OCI-LY7 (cell line): Measurements from ENCODE around the gene GRK6. TPM values are rescaled to one million over a fixed set of nuclear protein-coding genes. Genes with fewer than 3 reads are reported as not detected.

ENCODE experiments used
- BruUV-seq: library from RNA; stranded (reverse); fragments of 400-500 nt; replicated peaks from 2 replicates; lab custom pipeline; 2021; lab: Mats Ljungman, UMichigan
- CTCF ChIA-PET: fragments of 300-600 bp; sonication (Branson Sonifier 250); formaldehyde crosslinking; loops from one replicate; lab custom pipeline; 2022; ENCODE audit warnings: antibody characterized with exemption; ENCODE audit not compliant: unreplicated experiment; lab: Charles Lee
- POLR2A ChIA-PET: fragments of 300-600 bp; sonication (Branson Sonifier 250); formaldehyde crosslinking; loops from one replicate; lab custom pipeline; 2022; ENCODE audit warnings: antibody characterized with exemption; lab: Charles Lee
- DNase-seq: peaks from one replicate; pipeline ENCODE4 v3.0.0-alpha.2; 2015; ENCODE audit warnings: low spot score
- H2AFZ ChIP-seq: fragments of 200-600 bp; sonication (generic), shearing (Covaris generic); 2 replicates; pipeline ENCODE4 v1.6.1; 2014; ENCODE audit warnings: mild to moderate bottlenecking, antibody characterized with exemption, low read length, moderate library complexity
- H3K27ac ChIP-seq: fragments of 200-600 bp; sonication (generic); 2 replicates; pipeline ENCODE4 v1.5.1; 2014; ENCODE audit warnings: mixed run types, low read depth, mild to moderate bottlenecking, moderate library complexity, low read length, inconsistent platforms; ENCODE audit not compliant: poor library complexity, severe bottlenecking
- H3K36me3 ChIP-seq: fragments of 200-600 bp; sonication (generic); 2 replicates; pipeline ENCODE4 v1.6.1; 2014; ENCODE audit warnings: mild to moderate bottlenecking, antibody characterized with exemption, low read length, moderate library complexity, mixed read lengths; ENCODE audit not compliant: insufficient read depth
- H3K4me1 ChIP-seq: fragments of 200-600 bp; sonication (generic); 2 replicates; pipeline ENCODE4 v1.5.1; 2014; ENCODE audit warnings: mild to moderate bottlenecking, low read length; ENCODE audit not compliant: insufficient read depth, poor library complexity, severe bottlenecking
- H3K4me2 ChIP-seq: fragments of 200-600 bp; sonication (generic); 2 replicates; pipeline ENCODE4 v1.6.1; 2014; ENCODE audit warnings: mild to moderate bottlenecking, low read length
- H3K4me3 ChIP-seq: fragments of 200-600 bp; sonication (generic); 2 replicates; pipeline ENCODE4 v1.5.1; 2014; ENCODE audit warnings: mild to moderate bottlenecking, low read depth, low read length; ENCODE audit not compliant: poor library complexity, severe bottlenecking
- H3K79me2 ChIP-seq: fragments of 200-600 bp; sonication (generic); 2 replicates; pipeline ENCODE4 v1.6.1; 2016; ENCODE audit warnings: low read depth, mild to moderate bottlenecking, low read length, moderate library complexity, mixed read lengths; ENCODE audit not compliant: insufficient read depth
- H3K9me2 ChIP-seq: fragments of 200-600 bp; sonication (generic); 2 replicates; pipeline ENCODE4 v1.6.1; 2016; ENCODE audit warnings: mild to moderate bottlenecking, low read length, mixed read lengths; ENCODE audit not compliant: insufficient read depth
- H3K9me3 ChIP-seq: fragments of 200-600 bp; sonication (generic); 2 replicates; pipeline ENCODE4 v1.6.1; 2014; ENCODE audit warnings: mild to moderate bottlenecking, mixed run types, low read length, mixed read lengths
- H4K20me1 ChIP-seq: fragments of 200-600 bp; sonication (generic); 2 replicates; pipeline ENCODE4 v1.6.1; 2014; ENCODE audit warnings: mild to moderate bottlenecking, antibody characterized with exemption, low read length, moderate library complexity, mixed read lengths; ENCODE audit not compliant: insufficient read depth
- CTCF ChIP-seq: fragments of 200-600 bp; sonication (generic); conservative IDR thresholded peaks from 2 replicates; pipeline ENCODE4 v1.5.1; 2014; ENCODE audit warnings: mild to moderate bottlenecking, antibody characterized with exemption, low read length, moderate library complexity, mixed read lengths
- EZH2phosphoT487 ChIP-seq: fragments of 200-600 bp; sonication (generic); IDR thresholded peaks from 2 replicates; pipeline ENCODE4 v1.6.1; 2018; ENCODE audit warnings: low read depth, borderline replicate concordance, mild to moderate bottlenecking, mixed run types, antibody characterized with exemption, low read length, moderate library complexity, mixed read lengths
- intact Hi-C: fragments of 100-400 bp; cut with micrococcal nuclease; formaldehyde crosslinking; loops from one replicate; pipeline ENCODE4 v1.10.0; 2022; ENCODE audit not compliant: unreplicated experiment
- total RNA-seq, 2 experiments: library from RNA; depleted of rRNA in 1 of 2; stranded (reverse); fragments of >200 nt in 1 of 2; shearing (Covaris generic) in 1 of 2; gene quantifications; 2 replicates each; pipeline ENCODE4 v1.2.3, GENCODE V29; 2014 to 2022

The GRK6 gene
- total RNA-seq, 2 experiments from 2014 or later, result 46.2 to 99.4 TPM

- no peak overlapping the region for H3K4me3 ChIP-seq
- no peak overlapping the region for H3K27ac ChIP-seq
- H3K79me2 ChIP-seq, result no peaks in the 10 kb centered on the region
- no peak for TF ChIP-seq CTCF
- POLR2A ChIA-PET, result interaction anchor here (1.4 kb wide), 1 partner anchor 14 kb away, joined by 3 read pairs; no protein-coding TSS in a partner anchor
- BruUV-seq, result no TSS peak
- peaks cover 10% of the 10 kb centered on the region for H3K4me1 ChIP-seq
- H2AFZ ChIP-seq, result no peak overlapping the region
- H4K20me1 ChIP-seq, result no peaks in the 10 kb centered on the region
- no peaks in the 10 kb centered on the region for H3K9me3 ChIP-seq
- intact Hi-C loops, result no loop called here
- CTCF ChIA-PET, result no interaction called here
- H3K36me3 ChIP-seq, result no peaks in the 10 kb centered on the region
- no peaks in the 10 kb centered on the region for H3K9me2 ChIP-seq
- no peak overlapping the region for H3K4me2 ChIP-seq
- DNase-seq, result no peak
Measured at GRCh38 chr5:177468685-177469628, 42.5 kb downstream of the GRK6 start.

GRCh38 chr5:177469750-177470525 lies 43.5 kb downstream of the GRK6 start:
- no peaks in the 10 kb centered on the region for H3K36me3 ChIP-seq
- no peak for DNase-seq
- no peak overlapping the region for H3K4me3 ChIP-seq
- H3K9me3 ChIP-seq, result no peaks in the 10 kb centered on the region
- H3K27ac ChIP-seq, result no peak overlapping the region
- CTCF ChIA-PET, result no interaction called here
- no peak overlapping the region for H2AFZ ChIP-seq
- H4K20me1 ChIP-seq, result no peaks in the 10 kb centered on the region
- H3K79me2 ChIP-seq, result no peaks in the 10 kb centered on the region
- no peaks in the 10 kb centered on the region for H3K9me2 ChIP-seq
- no TSS peak for BruUV-seq
- POLR2A ChIA-PET, result interaction anchor here (1.4 kb wide), 1 partner anchor 15 kb away, joined by 3 read pairs; no protein-coding TSS in a partner anchor
- intact Hi-C loops, result no loop called here
- H3K4me1 ChIP-seq, result peaks cover 10% of the 10 kb centered on the region
- no peak for TF ChIP-seq EZH2phosphoT487
- TF ChIP-seq CTCF, result no peak
- no peak overlapping the region for H3K4me2 ChIP-seq
